UCSD-AML1 (cell line): ENCODE results near the gene CACTIN.
A peak's percentile ranks its signal among the peaks of the same experiment; 100 is the strongest.
"Not testable (repeated sequence)": the region's sequence is repeated elsewhere in the genome, so short reads cannot be mapped to it uniquely, and the experiment has no call there.

ENCODE experiments used
- DNase-seq: peaks from one replicate; lab custom pipeline; 2025; ENCODE audit not compliant: unreplicated experiment; lab: John Stamatoyannopoulos, UW

Gene CACTIN

GRCh38 chr19:3632739-3633558, 6.4 kb upstream of the CACTIN start:
- DNase-seq = no peak

GRCh38 chr19:3632098-3632497, 5.5 kb upstream of the CACTIN start:
- DNase-seq = no peak

- DNase-seq = no peak
Observed at GRCh38 chr19:3631053-3631861, 4.7 kb upstream of the CACTIN start.

GRCh38 chr19:3628766-3629165, 2.2 kb upstream of the CACTIN start:
- DNase-seq = not testable (repeated sequence)

GRCh38 chr19:3627351-3627723, 747 bp upstream of the CACTIN start:
- DNase-seq = no peak

GRCh38 chr19:3625996-3626472, 556 bp downstream of the CACTIN start:
- DNase-seq = no peak

- DNase-seq = no peak
Observed at GRCh38 chr19:3623716-3624115, 2.9 kb downstream of the CACTIN start.

- no peak for DNase-seq
Observed at GRCh38 chr19:3622224-3622623, 4.4 kb downstream of the CACTIN start.

- DNase-seq = no peak
Observed at GRCh38 chr19:3621689-3622088, 4.9 kb downstream of the CACTIN start.

- DNase-seq = no peak
Observed at GRCh38 chr19:3620817-3621547, 5.6 kb downstream of the CACTIN start.

- DNase-seq = no peak
Observed at GRCh38 chr19:3620145-3620816, 6.3 kb downstream of the CACTIN start.

GRCh38 chr19:3619631-3620012, 7.0 kb downstream of the CACTIN start:
- DNase-seq = no peak

- no peak for DNase-seq
Observed at GRCh38 chr19:3618811-3619630, 7.6 kb downstream of the CACTIN start.

- peak; percentile 65 for DNase-seq
Observed at GRCh38 chr19:3618144-3618810, 8.3 kb downstream of the CACTIN start.

GRCh38 chr19:3617463-3617862, 9.1 kb downstream of the CACTIN start:
- DNase-seq = peak; percentile 90

GRCh38 chr19:3615524-3616135, 11.0 kb downstream of the CACTIN start:
- DNase-seq = no peak

- DNase-seq = no peak
Observed at GRCh38 chr19:3614858-3615505, 11.6 kb downstream of the CACTIN start.

- DNase-seq = no peak
Observed at GRCh38 chr19:3613818-3614661, 12.6 kb downstream of the CACTIN start.
